Thyroid gland (tissue), 4 donors: Measurements from ENCODE around the gene LUZP2. TPM values are rescaled to one million over a fixed set of nuclear protein-coding genes. Genes with fewer than 3 reads are reported as not detected.

ENCODE experiments used
- DNase-seq, 2 donors: peaks; one replicate each; pipeline ENCODE4 v3.0.0-alpha.2; 2019
- H3K27ac ChIP-seq, 3 donors: fragments of 200-600 bp; sonication (generic); 1 replicate in 2 of 3; 2 replicates in 1 of 3; pipeline ENCODE4 v1.5.1; 2016 to 2019; ENCODE audit warnings: mild to moderate bottlenecking in 1 of 3, moderate library complexity in 1 of 3
- H3K27me3 ChIP-seq: fragments of 200-600 bp; sonication (generic); one replicate; pipeline ENCODE4 v1.5.1; 2019
- H3K36me3 ChIP-seq, 2 donors: fragments of 200-600 bp; sonication (generic); one replicate each; pipeline ENCODE4 v1.5.1; 2016 to 2019
- H3K4me1 ChIP-seq, 2 donors: fragments of 200-600 bp; sonication (generic); one replicate each; pipeline ENCODE4 v1.5.1; 2017 to 2019
- H3K4me3 ChIP-seq, 3 donors: fragments of 200-600 bp; sonication (generic); replicated peaks in 1 of 3; 1 replicate in 2 of 3; 2 replicates in 1 of 3; pipeline ENCODE4 v1.5.1; 2016; ENCODE audit warnings: mild to moderate bottlenecking in 1 of 3
- H3K9me3 ChIP-seq: fragments of 200-600 bp; sonication (generic); one replicate; pipeline ENCODE4 v1.5.1; 2017
- CTCF ChIP-seq, 6 experiments: fragments of 200-600 bp in 3 of 6; fragments of 450-650 bp in 3 of 6; sonication (generic) in 3 of 6; IDR thresholded peaks; one replicate each; pipeline ENCODE4 v1.5.1; 2016 to 2019; ENCODE audit warnings: antibody characterized with exemption in 6 of 6, mild to moderate bottlenecking in 2 of 6, inconsistent platforms in 1 of 6, moderate library complexity in 1 of 6
- POLR2A ChIP-seq, 2 donors: fragments of 450-650 bp; IDR thresholded peaks; one replicate each; pipeline ENCODE4 v1.6.1; 2017; ENCODE audit warnings: antibody characterized with exemption in 2 of 2, mild to moderate bottlenecking in 2 of 2, moderate library complexity in 1 of 2
- WGBS, 2 donors: methylation state at CpG; one replicate each; pipeline ENCODE4 v1.1.5; 2017; 5-methylcytosine and 5-hydroxymethylcytosine counted together
- intact Hi-C: fragments of 100-400 bp; cut with DNase I; formaldehyde crosslinking; loops from one replicate; pipeline ENCODE4 v1.15.1; 2023
- total RNA-seq, 4 donors: library from RNA; depleted of rRNA; stranded (reverse); fragments of >200 nt; gene quantifications; one replicate each; pipeline ENCODE4 v1.2.3, GENCODE V29; 2016

Gene LUZP2
- total RNA-seq, 4 donors from 2014 or later, result not detected

- H3K9me3 ChIP-seq, result no peaks in the 10 kb centered on the region
- DNase-seq, result no peak
- no peak overlapping the region for H3K27ac ChIP-seq
- H3K4me3 ChIP-seq, result no peak overlapping the region
- no peaks in the 10 kb centered on the region for H3K4me1 ChIP-seq
- H3K27me3 ChIP-seq, result no peaks in the 10 kb centered on the region
- intact Hi-C loops, result no loop called here
- H3K36me3 ChIP-seq, result no peaks in the 10 kb centered on the region
- WGBS, 2 donors, result 92% methylated on average over 1 of the region's 1 CpG; no CpG with 5 or more reads in 1 of the 2 donors
- TF ChIP-seq POLR2A (IDR thresholded peaks at IDR 0.05) (no peak), CTCF (IDR thresholded peaks at IDR 0.05) (no peak)
Observed at GRCh38 chr11:24844406-24844805, 347.6 kb downstream of the LUZP2 start.

GRCh38 chr11:24848857-24849256 is 352.0 kb downstream of the LUZP2 start:
- intact Hi-C loops, result no loop called here
- H3K4me3 ChIP-seq, result no peak overlapping the region
- no peak for DNase-seq
- 88 to 92% methylated on average over 1 of the region's 1 CpG for WGBS, 2 donors
- H3K36me3 ChIP-seq, result no peaks in the 10 kb centered on the region
- no peaks in the 10 kb centered on the region for H3K27me3 ChIP-seq
- no peaks in the 10 kb centered on the region for H3K4me1 ChIP-seq
- H3K27ac ChIP-seq, result no peak overlapping the region
- no peak for TF ChIP-seq CTCF (IDR thresholded peaks at IDR 0.05)
- no peak for TF ChIP-seq POLR2A (IDR thresholded peaks at IDR 0.05)
- no peaks in the 10 kb centered on the region for H3K9me3 ChIP-seq

- TF ChIP-seq POLR2A (IDR thresholded peaks at IDR 0.05) (no peak), CTCF (IDR thresholded peaks at IDR 0.05) (no peak)
Observed at GRCh38 chr11:24855951-24856350, 359.1 kb downstream of the LUZP2 start.

GRCh38 chr11:24859801-24860300 is 363.0 kb downstream of the LUZP2 start:
- Histone ChIP-seq H3K27ac (no peak overlapping the region), H3K4me1 (no peaks in the 10 kb centered on the region), H3K27me3 (no peaks in the 10 kb centered on the region), H3K9me3 (no peaks in the 10 kb centered on the region), H3K36me3 (no peaks in the 10 kb centered on the region), H3K4me3 (no peak overlapping the region)
- intact Hi-C loops, result no loop called here
- no peak for DNase-seq
- TF ChIP-seq POLR2A (IDR thresholded peaks at IDR 0.05), result no peak
- no peak for TF ChIP-seq CTCF (IDR thresholded peaks at IDR 0.05)
- WGBS, 2 donors, result 63 to 74% methylated on average over 6 to 9 of the region's 9 CpGs

More at GRCh38 chr11:24855951-24856350, 359.1 kb downstream of the LUZP2 start:
- Histone ChIP-seq H3K36me3 (no peaks in the 10 kb centered on the region), H3K4me3 (no peak overlapping the region), H3K4me1 (no peaks in the 10 kb centered on the region), H3K27me3 (no peaks in the 10 kb centered on the region), H3K9me3 (no peaks in the 10 kb centered on the region), H3K27ac (no peak overlapping the region)
- no peak for DNase-seq
- intact Hi-C loops, result no loop called here

- TF ChIP-seq POLR2A (IDR thresholded peaks at IDR 0.05) (no peak), CTCF (IDR thresholded peaks at IDR 0.05) (no peak)
- no peaks in the 10 kb centered on the region for H3K9me3 ChIP-seq
- no peak for DNase-seq
- no peaks in the 10 kb centered on the region for H3K36me3 ChIP-seq
- no peaks in the 10 kb centered on the region for H3K4me1 ChIP-seq
- intact Hi-C loops, result no loop called here
- no peak overlapping the region for H3K27ac ChIP-seq
- WGBS, 2 donors, result 80 to 85% methylated on average over 6 of the region's 6 CpGs
- H3K4me3 ChIP-seq, result no peak overlapping the region
- H3K27me3 ChIP-seq, result no peaks in the 10 kb centered on the region
Observed at GRCh38 chr11:24861440-24861839, 364.6 kb downstream of the LUZP2 start.
